Fibroblast of skin of right biceps (primary cell): Measurements from ENCODE around the gene LPCAT1.
"Not testable (repeated sequence)": the region's sequence is repeated elsewhere in the genome, so short reads cannot be mapped to it uniquely, and the experiment has no call there.

Source experiments
- DNase-seq: peaks from one replicate; pipeline ENCODE4 v3.0.0-alpha.2; 2013

The LPCAT1 gene

GRCh38 chr5:1477341-1477740 lies 46.4 kb downstream of the LPCAT1 start:
- DNase-seq, result peak; percentile 43

GRCh38 chr5:1476967-1477310 lies 46.8 kb downstream of the LPCAT1 start:
- DNase-seq, result no peak

GRCh38 chr5:1476181-1476966 lies 47.4 kb downstream of the LPCAT1 start:
- no peak for DNase-seq

DNA sequence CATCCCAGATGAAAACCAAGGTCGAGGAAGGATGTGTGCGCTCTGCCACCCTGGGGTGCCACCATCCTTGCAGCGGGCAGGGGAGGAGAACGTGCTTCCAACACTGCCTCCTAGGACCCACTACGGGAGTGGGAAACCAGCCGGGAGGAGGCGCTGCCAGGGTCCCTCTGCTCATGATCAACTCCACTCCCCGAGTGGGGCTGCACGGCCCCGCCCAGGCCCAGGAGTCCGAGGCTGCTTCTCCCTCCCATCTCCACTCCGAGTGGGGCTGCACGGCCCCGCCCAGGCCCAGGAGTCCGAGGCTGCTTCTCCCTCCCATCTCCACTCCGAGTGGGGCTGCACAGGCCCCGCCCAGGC lies 48.2 kb downstream of the LPCAT1 start:
- DNase-seq, result not testable (repeated sequence)

DNA sequence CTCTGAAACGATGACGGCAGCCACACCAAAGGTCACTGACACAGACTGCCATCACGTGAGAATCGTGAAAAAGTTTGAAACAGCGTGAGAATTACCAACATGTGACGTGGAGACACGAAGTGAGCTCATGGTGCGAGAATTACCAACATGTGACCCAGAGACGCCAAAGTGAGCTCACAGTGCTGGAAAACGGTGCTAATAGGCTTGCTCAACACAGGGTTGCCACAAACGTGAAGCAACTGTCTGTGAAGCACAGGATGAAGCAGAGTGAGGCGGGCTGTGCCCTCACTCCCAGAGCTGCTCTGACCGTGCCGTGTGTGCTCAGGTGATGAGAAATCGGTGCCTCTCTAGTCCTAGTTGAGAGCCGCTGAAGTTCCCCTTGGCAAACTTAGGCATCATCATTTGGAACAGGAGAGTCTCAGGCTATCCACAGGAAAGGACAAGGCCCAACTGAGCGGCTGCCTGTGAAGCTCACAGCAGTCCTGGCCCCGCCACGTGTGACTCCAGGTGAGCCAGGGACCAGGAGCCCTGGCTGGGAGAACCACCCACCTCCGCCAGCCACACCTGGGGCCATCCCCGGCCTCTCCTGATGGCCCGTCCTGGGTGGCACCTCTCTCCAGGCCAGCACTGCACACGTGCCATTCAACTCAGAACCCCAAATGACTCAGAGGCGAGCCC lies 48.8 kb downstream of the LPCAT1 start:
- DNase-seq, result no peak

DNA sequence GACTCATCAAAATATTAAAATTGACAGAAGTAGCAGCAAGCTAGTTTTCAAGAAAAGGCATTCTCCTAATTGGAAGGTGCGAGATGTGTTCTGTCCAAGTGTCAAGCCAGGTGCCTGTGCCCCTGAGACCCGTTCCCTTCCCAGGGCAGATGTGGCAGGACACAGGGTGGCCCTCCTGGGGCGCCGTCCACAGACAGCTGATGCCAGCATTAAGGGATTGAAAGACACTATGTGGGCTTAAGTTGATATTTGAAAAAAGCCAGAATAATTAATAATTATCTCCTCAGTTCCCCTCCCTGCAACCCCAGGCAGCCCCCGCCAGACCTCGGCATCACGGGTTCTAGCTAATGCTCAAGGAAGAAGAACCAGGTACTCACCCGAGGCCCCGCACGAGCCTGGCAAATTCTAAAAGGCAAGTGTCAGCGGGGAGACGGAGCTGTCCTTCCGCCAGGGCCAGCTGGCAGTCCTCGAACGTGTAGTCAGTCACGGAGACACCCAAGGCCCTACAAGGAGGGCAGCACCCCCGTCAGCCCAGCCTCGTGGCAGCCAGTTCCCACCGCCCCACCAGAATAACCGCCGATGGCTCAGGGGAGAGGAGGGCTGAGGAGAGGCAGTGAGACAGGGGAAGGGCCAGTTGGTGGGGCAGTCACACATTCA lies 49.4 kb downstream of the LPCAT1 start:
- DNase-seq, result no peak

GRCh38 chr5:1473746-1474145 lies 50.0 kb downstream of the LPCAT1 start:
- no peak for DNase-seq

- DNase-seq, result no peak
Observed at GRCh38 chr5:1472964-1473628, 50.7 kb downstream of the LPCAT1 start.

DNA sequence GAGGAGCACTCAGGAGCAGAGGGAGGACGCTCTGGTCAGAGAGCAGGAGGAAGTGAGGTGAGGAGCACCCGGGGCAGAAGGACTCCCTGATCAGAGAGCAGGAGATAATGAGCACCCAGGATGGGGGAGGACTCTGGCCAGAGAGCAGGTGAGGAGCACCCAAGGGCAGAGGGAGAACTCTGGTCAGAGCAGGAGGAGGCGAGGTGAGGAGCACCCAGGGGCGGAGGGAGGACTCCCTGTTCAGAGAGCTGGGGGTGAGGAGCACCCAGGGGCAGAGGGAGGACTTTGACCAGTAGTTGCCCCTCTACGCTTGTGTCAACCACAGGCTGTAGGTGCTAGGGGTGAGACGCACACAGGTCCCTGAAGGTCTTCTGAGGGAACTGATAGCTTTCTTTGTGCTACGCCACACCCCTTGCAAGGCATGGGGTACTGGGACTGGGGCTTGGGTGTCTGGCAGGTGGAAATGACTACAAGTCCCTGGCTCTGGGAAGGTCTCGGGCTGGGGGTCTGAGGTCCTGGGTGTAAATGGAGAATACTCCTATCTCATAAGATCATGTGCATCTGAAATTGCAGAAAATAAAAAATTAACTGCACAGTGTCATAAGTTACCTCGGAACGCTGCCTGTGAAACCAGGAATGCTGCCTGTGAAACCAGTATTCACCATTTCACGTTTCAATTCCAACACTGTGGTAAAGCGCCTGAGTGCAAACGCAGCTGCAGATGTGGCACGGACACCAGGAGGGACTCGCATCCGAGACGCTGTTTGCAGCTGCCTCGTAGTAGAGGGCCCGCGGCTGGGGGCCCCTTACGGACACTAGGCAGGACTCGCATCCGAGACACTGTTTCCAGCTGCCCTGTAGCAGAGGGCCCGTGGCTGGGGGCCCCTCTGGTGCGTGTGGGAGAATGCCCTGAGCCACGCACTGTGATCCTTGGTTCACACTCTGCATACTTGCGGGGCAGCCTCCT lies 51.5 kb downstream of the LPCAT1 start:
- no peak for DNase-seq

DNA sequence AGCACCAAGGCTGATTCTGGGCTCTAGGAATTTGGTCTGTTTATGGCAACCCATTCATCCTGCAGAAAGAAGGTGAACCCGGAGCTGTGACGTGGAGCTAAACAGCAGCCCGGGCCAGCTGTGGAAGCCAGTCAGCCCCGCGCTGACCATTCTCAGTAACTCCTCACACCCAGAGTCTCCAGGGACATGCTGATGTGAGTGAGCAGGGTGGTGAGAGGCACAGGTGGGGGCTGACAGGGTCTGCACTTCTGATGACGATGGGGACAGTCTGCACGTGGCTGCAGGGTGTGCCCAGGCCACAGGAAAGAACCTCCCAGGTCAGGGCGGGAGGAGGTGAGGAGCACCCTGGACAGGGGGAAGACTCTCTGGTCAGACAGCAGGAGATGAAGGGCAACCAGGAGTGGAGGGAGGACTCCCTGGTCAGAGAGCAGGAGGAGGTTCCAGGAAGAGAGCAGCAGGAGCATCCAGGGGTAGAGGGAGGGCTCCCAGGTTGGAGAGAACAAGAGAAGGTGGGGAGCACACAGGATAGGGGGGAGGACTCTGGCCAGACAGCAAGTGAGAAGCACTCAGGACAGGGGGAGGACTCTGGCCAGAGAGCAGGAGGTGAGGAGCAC lies 52.4 kb downstream of the LPCAT1 start:
- no peak for DNase-seq

- DNase-seq, result no peak
Observed at GRCh38 chr5:1470762-1471211, 53.0 kb downstream of the LPCAT1 start.

GRCh38 chr5:1468629-1469527 lies 54.9 kb downstream of the LPCAT1 start:
- no peak for DNase-seq

DNA sequence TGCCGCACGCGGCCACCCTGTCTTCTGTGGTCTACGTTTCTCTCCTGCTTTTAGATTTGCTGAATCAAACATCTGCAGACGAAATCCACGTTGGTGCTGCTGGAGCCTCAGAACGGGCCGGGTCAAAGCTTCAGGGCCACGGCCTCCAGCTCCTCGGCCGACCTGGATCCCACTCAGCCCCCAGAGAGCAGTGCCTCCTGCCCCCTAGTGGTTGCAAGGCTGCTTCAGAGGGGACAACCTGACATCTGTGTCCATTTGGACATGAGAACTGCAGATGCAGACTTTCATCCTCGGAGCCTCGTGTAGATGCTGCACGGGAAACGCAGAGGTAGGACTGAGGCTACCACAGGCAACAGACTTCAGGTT lies 55.5 kb downstream of the LPCAT1 start:
- no peak for DNase-seq

GRCh38 chr5:1467341-1468246 lies 56.2 kb downstream of the LPCAT1 start:
- DNase-seq, result no peak

DNA sequence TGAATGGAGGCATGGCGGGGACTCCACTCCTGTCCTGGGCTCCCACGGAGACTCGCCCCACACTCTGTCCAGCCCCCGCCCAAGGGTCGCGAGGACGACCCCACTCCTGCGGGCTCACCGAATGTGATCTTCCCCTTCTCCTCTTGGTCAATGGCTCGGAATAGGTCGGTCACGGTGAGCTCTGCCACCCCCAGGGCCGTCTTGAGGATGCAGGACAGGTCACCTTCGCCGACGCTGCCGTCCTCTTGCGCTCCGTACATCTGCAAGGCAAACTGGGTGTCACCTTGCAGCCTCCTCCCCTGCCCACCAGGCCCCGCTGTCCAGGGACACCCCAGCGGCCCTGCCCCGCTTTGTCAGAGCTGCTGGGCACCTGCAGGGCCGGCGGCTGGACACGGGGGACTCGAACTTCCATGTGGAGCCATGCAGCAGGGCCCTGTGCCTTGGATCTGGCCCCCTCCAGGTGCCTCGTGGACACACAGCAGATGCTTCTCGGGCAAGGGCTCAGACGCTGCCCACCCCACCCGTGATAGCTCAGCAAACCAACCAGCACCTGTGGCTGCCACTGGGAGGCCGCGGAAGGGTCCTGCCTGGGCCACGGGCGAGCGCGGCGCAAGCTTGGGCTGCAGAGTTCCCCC lies 57.0 kb downstream of the LPCAT1 start:
- DNase-seq, result no peak

- no peak for DNase-seq
Observed at GRCh38 chr5:1465966-1466471, 57.7 kb downstream of the LPCAT1 start.

- DNase-seq, result no peak
Observed at GRCh38 chr5:1465117-1465516, 58.6 kb downstream of the LPCAT1 start.

DNA sequence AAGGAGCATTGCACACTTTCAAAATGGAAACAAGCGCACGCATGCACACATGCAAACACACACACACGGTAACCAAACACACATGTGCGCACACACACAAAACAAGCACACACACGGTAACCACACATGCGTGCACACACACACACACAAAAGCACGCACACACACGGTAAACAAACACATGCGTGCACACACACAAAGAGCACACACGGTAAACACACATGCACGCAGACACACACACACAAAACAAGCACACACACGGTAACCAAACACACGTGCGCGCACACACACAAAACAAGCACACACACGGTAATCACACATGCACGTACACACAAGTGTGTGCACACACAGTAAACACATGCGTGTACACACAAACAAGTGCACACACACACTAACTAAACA lies 59.2 kb downstream of the LPCAT1 start:
- DNase-seq, result no peak

- no peak for DNase-seq
Observed at GRCh38 chr5:1464096-1464446, 59.7 kb downstream of the LPCAT1 start.
